Measurements from ENCODE around the gene CFAP58.

CFAP58 gene

DNA sequence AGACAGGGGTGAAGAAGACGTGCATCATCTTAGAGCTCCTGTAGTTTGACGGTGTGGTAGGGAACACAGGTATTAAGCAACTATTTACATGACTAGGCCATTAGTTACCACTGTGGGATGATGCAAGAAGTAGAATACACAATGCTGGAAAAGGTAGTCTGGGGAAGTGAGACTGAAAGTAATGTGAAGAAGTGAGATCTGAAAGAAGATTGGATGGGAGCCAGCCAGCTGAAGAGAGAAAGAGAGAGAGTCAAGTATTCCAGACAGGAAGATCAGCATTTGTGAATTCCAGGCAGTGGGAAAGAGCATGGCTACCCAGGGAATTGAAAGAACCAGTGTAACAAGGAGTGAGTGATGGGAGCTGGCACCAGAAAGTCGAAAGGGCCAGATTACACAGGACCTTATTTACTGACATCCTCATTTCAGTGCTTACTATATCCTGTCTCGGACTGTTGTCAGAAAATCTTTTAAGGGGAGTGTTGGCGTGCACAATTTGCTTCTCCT, 4.0 kb upstream of the CFAP58 start:
- CTCF ChIA-PET, result interaction anchor here (1.0 to 11.5 kb wide), 15 partner anchors 8 to 462 kb away, joined by 3 to 659 read pairs (median 18); partner anchors contain the start of genes GSTO2, ITPRIP and SFR1
- DNase-seq (ENCODE audit: low read depth, low spot score), result no peak
- TF ChIP-seq CTCF (IDR thresholded peaks at IDR 0.05; ENCODE audit: insufficient read depth, low read length, missing control alignments), result no peak
- H3K4me3 ChIP-seq (ENCODE audit: low read depth, low read length), result no peak overlapping the region
- POLR2A ChIA-PET, result interaction anchor here (0.6 to 0.7 kb wide), 2 partner anchors 58 to 76 kb away, joined by 3 to 4 read pairs; no protein-coding TSS in a partner anchor

GRCh38 chr10:104350127-104350635, 3.5 kb upstream of the CFAP58 start:
- POLR2A ChIA-PET, result interaction anchor here (0.6 to 0.7 kb wide), 3 partner anchors 58 to 77 kb away, joined by 3 to 4 read pairs (median 3); no protein-coding TSS in a partner anchor
- no peak overlapping the region for H3K4me3 ChIP-seq (ENCODE audit: low read depth, low read length)
- CTCF ChIA-PET, result interaction anchor here (0.8 to 11.5 kb wide), 18 partner anchors 9 to 464 kb away, joined by 3 to 659 read pairs (median 13); partner anchors contain the start of genes GSTO2, ITPRIP and SFR1
- peak; percentile 37 for TF ChIP-seq CTCF (IDR thresholded peaks at IDR 0.05; ENCODE audit: insufficient read depth, low read length, missing control alignments)
- no peak for DNase-seq (ENCODE audit: low read depth, low spot score)

GRCh38 chr10:104351061-104351702, 2.5 kb upstream of the CFAP58 start:
- POLR2A ChIA-PET, result interaction anchor here (1.1 to 1.4 kb wide), 3 partner anchors 51 to 230 kb away, joined by 3 to 7 read pairs (median 4); no protein-coding TSS in a partner anchor
- no peak overlapping the region for H3K4me3 ChIP-seq (ENCODE audit: low read depth, low read length)
- CTCF ChIA-PET, result interaction anchor here (0.9 to 11.5 kb wide), 19 partner anchors 10 to 463 kb away, joined by 3 to 659 read pairs (median 12); partner anchors contain the start of genes GSTO2, ITPRIP and SFR1
- no peak for TF ChIP-seq CTCF (IDR thresholded peaks at IDR 0.05; ENCODE audit: insufficient read depth, low read length, missing control alignments)
- no peak for DNase-seq (ENCODE audit: low read depth, low spot score)

DNA sequence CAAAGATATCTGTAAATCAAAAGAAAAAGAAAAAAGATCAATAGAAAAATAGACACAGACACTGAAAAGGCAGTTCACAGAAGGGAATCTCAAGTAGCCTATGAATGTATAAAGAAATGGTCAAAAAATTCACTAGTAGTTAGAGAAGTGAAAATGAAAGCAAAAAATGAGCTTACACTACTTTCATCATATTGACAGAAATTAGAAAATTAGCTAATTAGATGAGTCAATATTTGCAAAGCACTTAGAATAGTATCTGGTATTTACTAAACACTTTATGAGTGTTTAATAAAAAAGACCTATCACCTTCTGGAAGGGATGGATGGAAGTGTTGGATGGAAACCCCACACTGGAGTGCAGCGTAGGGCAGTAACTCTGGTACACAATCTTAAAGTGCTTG, 1.7 kb upstream of the CFAP58 start:
- ChIA-PET CTCF (interaction anchor here (0.9 to 11.5 kb wide), 14 partner anchors 10 to 230 kb away, joined by 3 to 659 read pairs (median 24); partner anchors contain the start of genes GSTO2, ITPRIP and SFR1), POLR2A (interaction anchor here (1.1 to 1.4 kb wide), 3 partner anchors 51 to 231 kb away, joined by 3 to 7 read pairs (median 4); no protein-coding TSS in a partner anchor)
- DNase-seq (ENCODE audit: low read depth, low spot score), result no peak
- H3K4me3 ChIP-seq (ENCODE audit: low read depth, low read length), result no peak overlapping the region
- no peak for TF ChIP-seq CTCF (IDR thresholded peaks at IDR 0.05; ENCODE audit: insufficient read depth, low read length, missing control alignments)

- TF ChIP-seq CTCF (IDR thresholded peaks at IDR 0.05; ENCODE audit: insufficient read depth, low read length, missing control alignments), result no peak
- no peak for DNase-seq (ENCODE audit: low read depth, low spot score)
- no peak overlapping the region for H3K4me3 ChIP-seq (ENCODE audit: low read depth, low read length)
- ChIA-PET CTCF (no interaction called here), POLR2A (no interaction called here)
Observed at GRCh38 chr10:104359811-104360210, 6.2 kb downstream of the CFAP58 start.

- DNase-seq (ENCODE audit: low read depth, low spot score), result no peak
- no peak for TF ChIP-seq CTCF (IDR thresholded peaks at IDR 0.05; ENCODE audit: insufficient read depth, low read length, missing control alignments)
- ChIA-PET CTCF (interaction anchor here (1.4 to 2.1 kb wide), 3 partner anchors 14 to 95 kb away, joined by 4 to 10 read pairs (median 9); partner anchors contain the start of gene CFAP58), POLR2A (no interaction called here)
- H3K4me3 ChIP-seq (ENCODE audit: low read depth, low read length), result no peak overlapping the region
Observed at GRCh38 chr10:104367904-104368303, 14.3 kb downstream of the CFAP58 start.
